ENCODE data around the gene PLP1. TPM values are rescaled to one million over a fixed set of nuclear protein-coding genes. Genes with fewer than 3 reads are reported as not detected.
"Not testable (repeated sequence)": the region's sequence is repeated elsewhere in the genome, so short reads cannot be mapped to it uniquely, and the experiment has no call there.

The PLP1 gene
- total RNA-seq, 1 donor from 2014 or later = 9.4 TPM

DNA sequence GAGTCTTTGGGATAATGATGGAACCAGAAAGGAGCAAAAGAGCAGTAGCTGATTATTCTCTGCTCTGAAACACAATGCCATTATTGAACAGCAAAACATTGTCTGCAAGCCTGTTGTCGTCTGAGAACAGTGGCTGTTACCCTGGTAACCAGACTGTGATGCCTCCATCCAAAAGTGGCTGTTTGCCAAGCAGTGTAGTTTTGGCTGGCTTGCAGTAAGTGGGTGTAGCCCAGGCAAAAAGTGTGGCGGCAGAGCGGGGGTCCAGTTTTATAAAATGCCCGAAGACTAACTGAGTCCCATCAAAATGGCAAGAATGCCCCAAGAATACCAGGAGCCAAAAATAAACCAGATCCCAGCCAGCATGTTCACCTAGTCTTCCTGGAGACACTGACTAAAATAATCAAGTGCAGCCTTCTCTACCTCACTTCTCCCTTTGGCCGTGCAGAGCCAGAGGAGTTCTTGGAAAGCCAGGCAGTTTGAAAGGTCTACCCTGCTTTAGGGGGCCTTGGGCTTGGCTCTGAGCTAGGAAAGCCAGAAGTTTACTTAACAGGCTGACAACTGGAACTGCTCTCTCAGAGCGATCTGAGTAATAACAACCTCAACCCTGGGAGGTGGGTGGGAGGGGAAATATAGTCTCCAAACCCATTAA is 2.6 kb downstream of the PLP1 start:
- ATAC-seq (no peak), DNase-seq (no peak)
- intact Hi-C loops (cut with micrococcal nuclease) = no loop called here

DNA sequence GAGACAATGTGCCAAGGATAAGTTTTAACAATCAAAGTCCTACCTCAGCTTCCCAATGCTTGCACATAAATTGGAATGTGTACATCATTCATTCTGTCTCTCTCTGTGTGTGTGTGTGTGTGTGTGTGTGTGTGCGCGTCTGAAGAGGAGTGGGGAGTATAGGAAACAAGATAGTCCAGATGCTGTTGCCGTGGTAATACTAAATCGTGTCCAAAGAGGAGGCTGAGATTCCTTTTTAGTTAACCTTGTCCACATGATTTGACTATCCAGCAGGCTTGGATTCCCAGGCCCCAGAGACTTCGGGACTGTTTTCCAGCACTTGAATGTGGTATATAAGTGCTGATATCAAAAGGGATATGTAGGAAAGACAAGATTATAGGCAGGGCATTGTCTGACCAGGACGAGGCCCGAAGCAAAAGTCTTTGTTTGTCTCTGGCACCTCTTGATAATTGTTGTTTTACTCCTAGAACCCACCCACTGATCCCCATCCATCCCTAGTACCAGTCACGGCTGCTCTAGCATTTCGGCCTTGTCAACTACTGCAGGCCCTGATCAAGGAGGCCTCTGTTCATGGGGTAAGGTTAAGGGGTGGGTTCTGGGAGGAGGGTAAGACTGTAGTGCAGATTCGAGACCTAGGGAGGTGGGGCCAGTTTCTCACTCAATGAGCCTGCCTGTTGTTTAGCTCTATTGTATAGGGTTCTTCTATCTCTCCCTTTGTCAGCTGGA is 3.9 kb downstream of the PLP1 start:
- intact Hi-C loops (cut with micrococcal nuclease) = no loop called here

DNA sequence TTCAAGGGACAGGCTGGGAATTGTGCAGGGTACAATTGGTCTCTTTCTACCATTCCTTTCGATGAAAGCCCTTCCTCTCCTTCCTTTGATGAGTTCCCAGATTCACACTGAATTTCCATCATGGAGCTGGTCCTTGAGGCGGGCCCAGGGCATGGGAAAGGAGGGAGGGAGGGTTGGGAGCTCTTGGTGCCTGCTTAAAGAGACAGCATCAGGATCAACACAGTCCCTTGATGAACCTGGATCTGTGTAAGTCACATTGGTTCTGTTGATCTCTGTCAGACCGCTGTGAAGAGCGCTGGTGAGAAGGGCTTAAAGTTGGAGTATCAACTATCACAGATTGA is 4.4 kb downstream of the PLP1 start:
- DNase-seq = no peak

More for the DNA sequence above, 3.9 kb downstream of the PLP1 start:
- ATAC-seq (no peak), DNase-seq (no peak)

DNA sequence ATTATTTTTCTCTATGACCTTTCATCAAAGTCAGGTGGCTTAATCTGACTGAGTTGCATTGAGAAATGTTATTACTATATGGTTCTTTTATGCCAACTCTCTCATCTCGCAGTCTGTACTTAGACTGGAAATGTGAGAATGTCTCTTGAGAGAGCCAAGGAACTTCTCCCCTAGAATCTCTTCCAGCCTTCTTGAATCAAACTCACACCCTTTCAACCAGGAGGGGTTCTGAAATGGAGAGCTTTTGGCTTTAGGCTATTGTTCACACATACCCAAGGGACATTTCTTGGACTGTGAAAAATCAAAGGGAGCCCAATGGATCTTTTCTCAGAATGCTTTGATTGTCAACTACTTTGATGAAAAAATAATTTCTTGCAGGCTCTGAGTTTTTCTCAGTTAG is 5.1 kb downstream of the PLP1 start:
- intact Hi-C loops (cut with micrococcal nuclease) = no loop called here

More for the DNA sequence above, 4.4 kb downstream of the PLP1 start:
- no peak for ATAC-seq
- intact Hi-C loops (cut with micrococcal nuclease) = no loop called here

DNA sequence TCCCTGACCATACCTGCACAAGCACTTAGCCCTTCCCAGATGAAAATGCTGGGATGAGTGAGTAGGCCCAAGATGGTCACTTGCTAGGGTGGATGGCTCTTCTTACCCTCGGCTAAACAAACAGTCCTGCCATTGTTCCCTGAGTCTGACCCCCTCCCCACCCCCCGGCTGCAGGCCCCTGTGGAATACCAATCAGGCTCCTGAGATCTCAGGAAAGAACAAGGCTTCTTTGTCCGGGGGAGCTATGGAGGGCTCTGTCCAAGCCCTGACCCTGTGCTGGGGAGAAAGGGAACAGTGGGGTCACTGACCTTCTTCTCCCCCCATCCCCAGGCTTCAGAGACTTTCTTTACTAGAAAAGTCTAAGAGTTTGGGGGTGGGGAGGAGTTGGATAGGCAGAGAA is 6.0 kb downstream of the PLP1 start:
- intact Hi-C loops (cut with micrococcal nuclease) = no loop called here
- ATAC-seq (no peak), DNase-seq (no peak)

More for the DNA sequence above, 5.1 kb downstream of the PLP1 start:
- ATAC-seq (no peak), DNase-seq (no peak)

DNA sequence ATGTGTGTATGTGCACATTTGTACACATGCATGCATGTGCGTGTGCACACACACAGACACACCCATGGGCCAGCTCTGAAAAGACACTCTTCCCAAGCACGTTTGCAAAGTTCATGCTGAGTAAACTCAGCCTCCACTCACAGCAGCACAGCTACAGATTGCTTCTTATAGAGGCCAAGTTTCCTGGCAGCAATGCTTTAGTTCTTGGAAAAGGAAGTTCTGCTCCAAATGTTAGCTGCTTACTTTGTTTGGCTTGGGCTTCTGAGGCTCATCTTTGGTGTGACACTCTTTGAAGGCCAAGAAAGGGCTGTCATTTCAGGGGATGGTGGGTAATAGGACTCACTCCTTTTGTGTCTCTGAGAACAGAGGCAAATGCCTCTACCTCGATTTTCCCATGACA is 6.6 kb downstream of the PLP1 start:
- intact Hi-C loops (cut with micrococcal nuclease) = no loop called here
- ATAC-seq = peak; percentile 21
- no peak for DNase-seq

DNA sequence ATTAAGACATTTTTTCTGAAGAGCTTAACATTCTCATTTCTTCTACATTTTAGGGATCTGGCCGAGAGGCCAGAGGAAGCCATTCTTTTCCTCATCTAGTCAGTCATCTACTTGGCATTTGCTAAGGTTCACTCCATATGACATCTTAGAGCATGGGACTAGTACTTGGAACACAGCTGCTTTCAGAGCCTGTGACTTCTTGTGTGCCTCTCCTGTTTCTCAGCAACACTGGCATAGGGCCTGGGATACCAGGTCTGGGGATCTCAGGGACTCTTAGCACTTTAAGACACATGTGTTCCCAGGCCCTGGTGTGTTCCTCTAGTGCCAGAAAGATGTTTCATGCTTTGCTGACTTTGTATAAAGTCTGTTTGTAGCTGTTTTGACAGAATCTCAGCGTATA is 7.3 kb downstream of the PLP1 start:
- intact Hi-C loops (cut with micrococcal nuclease) = no loop called here
- ATAC-seq (peak; percentile 58), DNase-seq (no peak)

DNA sequence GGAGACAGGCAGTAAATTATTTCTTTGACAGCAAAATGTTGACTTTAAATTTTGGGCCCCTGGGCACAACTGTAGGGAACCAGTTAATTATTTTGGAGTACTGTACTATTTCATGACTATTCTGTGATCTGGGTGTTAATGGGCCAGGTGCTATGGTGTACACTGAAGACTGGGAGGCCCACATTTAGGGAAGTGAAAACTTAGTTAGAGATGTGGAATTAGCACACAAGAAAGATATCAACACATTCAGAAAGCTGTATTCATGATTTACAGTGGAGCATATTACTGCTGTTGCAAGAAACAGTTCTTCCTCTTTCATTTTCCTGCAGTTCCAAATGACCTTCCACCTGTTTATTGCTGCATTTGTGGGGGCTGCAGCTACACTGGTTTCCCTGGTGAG is 12.4 kb downstream of the PLP1 start:
- no peak for ATAC-seq
- intact Hi-C loops (cut with micrococcal nuclease) = no loop called here
- DNase-seq = no peak

DNA sequence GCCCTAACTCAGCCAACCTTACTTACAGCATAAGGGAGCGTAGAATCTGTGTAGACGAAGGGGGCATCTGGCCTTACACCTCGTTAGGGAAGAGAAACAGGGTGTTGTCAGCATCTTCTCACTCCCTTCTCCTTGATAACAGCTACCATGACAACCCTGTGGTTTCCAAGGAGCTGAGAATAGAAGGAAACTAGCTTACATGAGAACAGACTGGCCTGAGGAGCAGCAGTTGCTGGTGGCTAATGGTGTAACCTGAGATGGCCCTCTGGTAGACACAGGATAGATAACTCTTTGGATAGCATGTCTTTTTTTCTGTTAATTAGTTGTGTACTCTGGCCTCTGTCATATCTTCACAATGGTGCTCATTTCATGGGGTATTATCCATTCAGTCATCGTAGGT is 14.6 kb downstream of the PLP1 start:
- no peak for DNase-seq
- ATAC-seq = no peak
- intact Hi-C loops (cut with micrococcal nuclease) = no loop called here

DNA sequence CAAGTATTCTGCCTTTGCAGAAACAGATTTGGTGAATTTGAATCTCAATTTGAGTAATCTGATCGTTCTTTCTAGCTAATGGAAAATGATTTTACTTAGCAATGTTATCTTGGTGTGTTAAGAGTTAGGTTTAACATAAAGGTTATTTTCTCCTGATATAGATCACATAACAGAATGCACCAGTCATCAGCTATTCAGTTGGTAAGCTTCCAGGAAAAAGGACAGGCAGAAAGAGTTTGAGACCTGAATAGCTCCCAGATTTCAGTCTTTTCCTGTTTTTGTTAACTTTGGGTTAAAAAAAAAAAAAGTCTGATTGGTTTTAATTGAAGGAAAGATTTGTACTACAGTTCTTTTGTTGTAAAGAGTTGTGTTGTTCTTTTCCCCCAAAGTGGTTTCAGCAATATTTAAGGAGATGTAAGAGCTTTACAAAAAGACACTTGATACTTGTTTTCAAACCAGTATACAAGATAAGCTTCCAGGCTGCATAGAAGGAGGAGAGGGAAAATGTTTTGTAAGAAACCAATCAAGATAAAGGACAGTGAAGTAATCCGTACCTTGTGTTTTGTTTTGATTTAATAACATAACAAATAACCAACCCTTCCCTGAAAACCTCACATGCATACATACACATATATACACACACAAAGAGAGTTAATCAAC is 15.3 kb downstream of the PLP1 start:
- intact Hi-C loops (cut with micrococcal nuclease) = no loop called here
- ATAC-seq = no peak
- DNase-seq = no peak

DNA sequence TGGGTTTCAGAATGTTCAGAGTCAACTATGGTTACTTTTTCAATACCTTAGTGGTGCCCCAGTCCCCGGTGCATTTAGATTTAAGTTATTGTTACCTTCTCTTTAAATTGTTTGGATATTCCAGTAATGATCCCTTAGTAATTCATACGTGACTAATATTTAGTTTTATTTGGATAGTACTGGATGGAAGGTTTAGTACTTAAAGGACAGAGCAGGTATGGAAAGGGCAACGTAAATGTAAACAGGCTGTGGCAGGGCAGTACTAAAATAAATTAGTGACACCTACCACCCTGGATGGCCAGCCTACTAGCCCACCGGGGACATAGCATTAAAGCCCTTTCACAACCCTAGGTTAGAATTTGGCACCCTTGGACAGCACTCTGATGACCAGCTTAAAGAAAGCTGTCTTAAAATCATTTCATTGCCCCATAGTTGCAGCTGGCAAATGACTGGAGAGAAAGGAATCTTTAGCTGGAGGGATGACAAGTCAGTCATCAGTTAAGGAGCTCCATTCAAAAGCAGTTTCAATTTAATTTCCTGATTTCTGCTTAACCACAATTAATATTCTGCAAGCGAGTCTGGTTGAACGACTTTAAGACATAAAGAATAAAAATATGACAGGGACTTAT is 16.4 kb downstream of the PLP1 start:
- ATAC-seq (no peak), DNase-seq (no peak)
- intact Hi-C loops (cut with micrococcal nuclease) = no loop called here

DNA sequence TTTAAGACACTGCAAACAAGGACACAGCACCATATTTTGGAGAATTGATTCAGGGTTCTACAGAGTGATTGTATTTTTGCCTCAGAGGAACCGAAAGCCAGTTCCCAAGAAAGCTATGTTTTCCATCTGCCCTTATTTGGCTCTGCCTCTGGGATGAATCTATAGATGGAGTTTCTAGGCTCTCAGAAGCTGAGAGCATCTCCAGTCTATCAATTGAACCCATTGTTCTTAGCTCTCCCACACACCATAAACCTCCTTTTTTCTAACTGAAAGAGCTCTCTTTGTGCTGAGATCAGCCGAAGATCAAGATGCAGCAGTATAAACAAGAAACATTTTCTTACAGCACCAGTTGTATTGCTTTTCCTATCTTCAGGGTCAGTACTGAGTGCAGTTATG is 16.9 kb downstream of the PLP1 start:
- ATAC-seq (no peak), DNase-seq (no peak)
- intact Hi-C loops (cut with micrococcal nuclease) = no loop called here

DNA sequence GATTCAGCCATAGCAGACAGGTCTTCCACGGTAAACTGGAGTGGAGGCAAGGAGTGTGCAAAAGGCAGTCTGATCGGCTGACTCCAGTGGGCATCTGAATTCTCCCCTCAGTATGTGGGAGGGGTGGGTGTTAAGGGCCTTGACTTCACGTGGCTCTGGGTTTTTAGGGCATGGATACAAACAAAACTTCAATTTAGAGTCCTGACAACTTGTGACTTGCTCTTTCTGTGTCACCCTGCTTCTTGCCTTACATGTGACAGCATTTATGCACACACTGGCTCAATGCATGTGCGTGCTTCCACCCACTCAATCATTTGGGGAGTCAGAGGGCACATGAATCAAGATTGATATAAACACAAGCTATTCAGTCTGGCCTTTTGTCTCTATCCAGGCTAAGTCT is 17.5 kb downstream of the PLP1 start:
- ATAC-seq (no peak), DNase-seq (no peak)
- intact Hi-C loops (cut with micrococcal nuclease) = no loop called here

DNA sequence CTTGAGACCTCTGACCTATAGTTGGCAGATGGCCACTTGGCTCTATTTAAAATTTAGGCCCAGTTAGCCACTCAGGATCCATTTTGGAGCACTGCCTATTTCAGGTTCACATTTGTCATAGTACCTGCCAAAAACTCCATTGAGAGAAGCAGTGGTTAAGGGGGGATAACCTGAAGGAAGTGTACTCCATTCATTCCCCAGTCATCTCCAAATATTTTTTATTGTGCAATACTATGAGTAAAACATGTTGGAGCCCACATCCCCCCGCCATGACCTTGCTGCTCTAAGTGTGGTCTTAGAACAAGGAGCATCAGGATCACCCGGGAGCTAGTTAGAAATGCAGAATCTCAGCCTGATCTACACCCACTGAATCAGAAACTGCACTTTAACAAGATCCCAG is 21.1 kb downstream of the PLP1 start:
- no peak for ATAC-seq
- DNase-seq = no peak
- intact Hi-C loops (cut with micrococcal nuclease) = no loop called here

DNA sequence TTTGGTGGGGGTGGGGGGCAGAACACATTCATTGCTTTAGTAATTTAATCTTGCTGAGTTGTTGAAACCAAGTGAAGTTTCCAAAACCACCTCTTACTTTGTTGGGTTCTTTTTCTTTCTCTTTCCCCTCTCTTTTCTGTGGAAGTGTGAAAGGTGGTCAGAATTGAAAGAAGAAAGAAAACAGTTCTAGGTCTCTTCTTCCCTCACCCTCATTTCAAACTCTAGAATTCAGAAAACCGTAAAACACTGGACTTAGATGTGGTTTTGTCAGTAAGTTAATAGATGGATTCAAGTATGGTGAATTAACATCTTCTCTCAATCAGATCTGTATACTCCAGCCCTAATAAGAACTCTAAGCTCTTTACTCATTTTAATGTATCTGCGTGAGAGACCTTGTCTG is 23.7 kb downstream of the PLP1 start:
- ATAC-seq = no peak
- intact Hi-C loops (cut with micrococcal nuclease) = no loop called here
- DNase-seq = no peak

DNA sequence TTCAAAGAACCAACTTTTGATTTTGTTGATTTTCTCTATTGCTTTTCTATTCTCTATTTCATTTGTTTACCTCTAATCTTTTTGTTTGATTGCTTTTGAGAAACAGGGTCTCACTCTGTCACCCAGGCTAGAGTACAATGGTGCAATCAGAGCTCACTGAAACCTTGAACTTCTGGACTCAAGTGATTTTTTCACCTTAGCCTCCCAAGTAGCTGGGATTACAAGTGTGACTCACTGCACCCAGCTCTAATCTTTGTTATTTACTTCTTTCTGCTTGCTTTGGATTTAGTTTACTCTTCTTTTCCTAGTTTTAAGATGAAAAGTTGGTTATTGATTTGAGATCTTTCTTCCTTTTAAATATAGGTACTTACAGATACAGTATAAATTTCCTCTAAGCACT is 29.2 kb downstream of the PLP1 start:
- intact Hi-C loops (cut with micrococcal nuclease) = no loop called here
- ATAC-seq (no peak), DNase-seq (no peak)

DNA sequence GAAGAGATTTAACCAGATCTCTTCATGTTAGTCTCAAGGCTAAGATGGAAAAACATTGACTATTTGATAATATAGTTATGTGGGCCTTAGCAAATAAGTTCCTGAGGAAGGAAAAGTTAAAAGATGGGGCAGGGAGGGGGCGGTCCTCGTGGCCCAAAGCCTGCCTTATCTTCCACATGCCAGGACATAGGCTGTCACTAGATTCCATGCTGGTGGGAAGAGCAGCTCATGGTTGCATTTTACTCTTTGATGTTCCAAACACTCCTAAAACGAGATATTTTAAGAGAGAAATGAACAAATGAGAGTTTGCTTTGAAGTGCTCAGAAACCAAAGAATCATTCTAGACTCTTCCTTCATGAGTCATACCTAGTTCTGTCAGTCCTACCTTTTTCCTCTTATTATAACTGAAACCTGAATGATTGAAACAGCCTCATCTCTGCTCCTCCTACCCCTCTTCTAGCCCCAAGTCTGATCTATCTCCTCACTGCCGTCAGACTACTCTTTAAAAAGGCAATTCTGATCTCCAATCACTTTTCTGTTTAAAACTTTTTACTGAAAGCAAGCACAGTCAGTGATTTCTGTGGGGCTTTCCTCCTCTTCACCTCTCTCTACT is 30.3 kb downstream of the PLP1 start:
- no peak for DNase-seq
- intact Hi-C loops (cut with micrococcal nuclease) = no loop called here

DNA sequence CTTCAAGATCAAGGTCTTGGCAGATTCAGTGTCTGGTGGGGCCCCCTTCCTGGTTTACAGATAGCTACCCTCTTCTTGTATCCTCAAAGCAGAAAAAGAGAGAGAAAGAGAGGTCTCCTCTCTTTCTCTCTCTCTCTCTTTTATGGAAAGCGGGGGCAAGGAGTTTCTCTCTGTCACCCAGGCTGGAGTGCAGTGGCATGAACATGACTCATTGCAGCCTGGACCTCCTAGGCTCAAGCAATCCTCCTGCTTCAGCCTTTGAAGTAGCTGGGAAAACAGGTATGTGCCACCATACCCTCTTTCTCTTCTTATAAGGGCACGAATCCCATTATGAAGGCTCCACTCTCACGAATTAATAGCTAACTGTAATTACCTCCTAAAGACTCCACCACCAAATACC is 35.2 kb downstream of the PLP1 start:
- ATAC-seq = no peak
- no peak for DNase-seq
- intact Hi-C loops (cut with micrococcal nuclease) = no loop called here

More for the DNA sequence above, 30.3 kb downstream of the PLP1 start:
- ATAC-seq = no peak

DNA sequence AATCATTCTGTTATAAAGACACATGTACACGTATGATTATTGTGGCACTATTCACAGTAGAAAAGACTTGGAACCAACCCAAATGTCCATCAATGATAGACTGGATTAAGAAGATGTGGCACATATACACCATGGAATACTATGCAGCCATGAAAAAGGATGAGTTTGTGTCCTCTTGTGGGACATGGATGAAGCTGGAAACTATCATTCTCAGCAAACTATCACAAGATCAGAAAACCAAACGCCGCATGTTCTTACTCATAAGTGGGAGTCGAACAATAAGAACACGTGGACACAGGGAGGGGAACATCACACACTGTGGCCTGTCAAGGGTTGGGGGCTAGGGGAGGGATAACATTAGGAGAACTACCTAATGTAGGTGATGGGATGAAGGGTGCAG is 40.5 kb downstream of the PLP1 start:
- ATAC-seq, DNase-seq: not testable (repeated sequence)
- intact Hi-C loops (cut with micrococcal nuclease) = loop anchor here (5.0 kb wide), 1 partner anchor 280 kb away; no protein-coding TSS in a partner anchor

DNA sequence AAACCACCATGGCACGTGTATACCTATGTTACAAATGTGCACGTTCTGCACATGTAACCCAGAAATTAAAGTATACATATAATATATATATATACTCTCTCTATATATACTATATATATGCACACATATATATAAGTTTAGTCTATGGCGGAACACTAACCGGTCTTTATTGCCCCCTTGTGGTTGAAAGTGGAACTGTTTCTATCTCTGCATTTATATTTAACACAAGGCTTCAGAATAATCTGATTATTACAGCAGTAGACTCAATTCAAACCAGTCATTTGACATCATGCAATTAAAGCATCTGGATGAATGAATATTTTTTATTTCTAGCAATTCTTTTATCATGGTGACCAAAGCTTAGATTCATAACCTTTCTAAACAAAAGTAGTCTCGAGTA is 40.9 kb downstream of the PLP1 start:
- DNase-seq (no peak), ATAC-seq (no peak)
- intact Hi-C loops (cut with micrococcal nuclease) = loop anchor here (5.0 kb wide), 1 partner anchor 280 kb away; no protein-coding TSS in a partner anchor

All from left ventricle myocardium superior (tissue), 1 donor.